ENCODE measurements around the gene DIPK1A.

GRCh38 chr1:93000291-93000690 is 39.0 kb upstream of the DIPK1A start:
- TF ChIP-seq FOXM1 (IDR thresholded peaks at IDR 0.05; ENCODE audit: borderline replicate concordance, low read depth), result no peak
- TF ChIP-seq TEAD4 (IDR thresholded peaks at IDR 0.05), result no peak
- no peak for TF ChIP-seq CREB1 (IDR thresholded peaks at IDR 0.05; ENCODE audit: low read depth)
- TF ChIP-seq MAX (IDR thresholded peaks at IDR 0.05), result no peak
- TF ChIP-seq NFIC (IDR thresholded peaks at IDR 0.05), result no peak
- TF ChIP-seq TCF12 (IDR thresholded peaks at IDR 0.05; ENCODE audit: low read depth), result no peak
- TF ChIP-seq CEBPB (IDR thresholded peaks at IDR 0.05), result no peak
- TF ChIP-seq YY1 (IDR thresholded peaks at IDR 0.05; ENCODE audit: low read depth), result no peak
- no peak for TF ChIP-seq ZBTB7A (IDR thresholded peaks at IDR 0.05; ENCODE audit: low read depth)
- TF ChIP-seq REST (IDR thresholded peaks at IDR 0.05; ENCODE audit: low read depth), result no peak
